Measurements from ENCODE around the gene UGT1A9. TPM values are rescaled to one million over a fixed set of nuclear protein-coding genes. Genes with fewer than 3 reads are reported as not detected.
A peak's percentile ranks its signal among the peaks of the same experiment; 100 is the strongest.

UGT1A9 gene
- total RNA-seq, 1 donor from 2014 or later, result not detected

DNA sequence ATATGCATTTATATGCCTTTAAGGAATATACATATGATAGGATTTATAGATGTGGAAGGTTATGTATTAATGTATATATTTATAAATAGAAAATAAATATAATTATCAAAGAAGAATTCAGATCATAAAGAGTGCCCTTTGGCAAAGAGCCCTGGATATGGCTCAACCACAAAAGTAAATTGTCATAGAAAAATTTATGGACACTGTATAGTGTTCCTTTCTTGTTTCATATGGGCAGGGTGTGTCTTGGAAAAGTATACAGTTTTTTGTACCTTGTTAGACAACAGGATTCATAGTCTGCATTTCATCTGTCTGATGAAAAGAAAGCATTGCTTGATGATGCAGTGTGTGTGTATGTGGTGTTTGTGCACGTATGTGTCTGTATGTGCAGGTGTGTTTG is 12.9 kb downstream of the UGT1A9 start:
- no peak for DNase-seq (ENCODE audit: low read depth)
- Histone ChIP-seq H3K27me3 (ENCODE audit: control insufficient read depth, insufficient read depth, low read length) (no peaks in the 10 kb centered on the region), H3K4me3 (ENCODE audit: low read depth, low read length) (no peak overlapping the region), H3K36me3 (ENCODE audit: control insufficient read depth, insufficient read depth, low read length) (no peaks in the 10 kb centered on the region)
- TF ChIP-seq, protein P1, sequence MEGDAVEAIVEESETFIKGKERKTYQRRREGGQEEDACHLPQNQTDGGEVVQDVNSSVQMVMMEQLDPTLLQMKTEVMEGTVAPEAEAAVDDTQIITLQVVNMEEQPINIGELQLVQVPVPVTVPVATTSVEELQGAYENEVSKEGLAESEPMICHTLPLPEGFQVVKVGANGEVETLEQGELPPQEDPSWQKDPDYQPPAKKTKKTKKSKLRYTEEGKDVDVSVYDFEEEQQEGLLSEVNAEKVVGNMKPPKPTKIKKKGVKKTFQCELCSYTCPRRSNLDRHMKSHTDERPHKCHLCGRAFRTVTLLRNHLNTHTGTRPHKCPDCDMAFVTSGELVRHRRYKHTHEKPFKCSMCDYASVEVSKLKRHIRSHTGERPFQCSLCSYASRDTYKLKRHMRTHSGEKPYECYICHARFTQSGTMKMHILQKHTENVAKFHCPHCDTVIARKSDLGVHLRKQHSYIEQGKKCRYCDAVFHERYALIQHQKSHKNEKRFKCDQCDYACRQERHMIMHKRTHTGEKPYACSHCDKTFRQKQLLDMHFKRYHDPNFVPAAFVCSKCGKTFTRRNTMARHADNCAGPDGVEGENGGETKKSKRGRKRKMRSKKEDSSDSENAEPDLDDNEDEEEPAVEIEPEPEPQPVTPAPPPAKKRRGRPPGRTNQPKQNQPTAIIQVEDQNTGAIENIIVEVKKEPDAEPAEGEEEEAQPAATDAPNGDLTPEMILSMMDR (IDR thresholded peaks at IDR 0.05; ENCODE audit: insufficient read depth, low read length, poor library complexity, severe bottlenecking), result no peak

DNA sequence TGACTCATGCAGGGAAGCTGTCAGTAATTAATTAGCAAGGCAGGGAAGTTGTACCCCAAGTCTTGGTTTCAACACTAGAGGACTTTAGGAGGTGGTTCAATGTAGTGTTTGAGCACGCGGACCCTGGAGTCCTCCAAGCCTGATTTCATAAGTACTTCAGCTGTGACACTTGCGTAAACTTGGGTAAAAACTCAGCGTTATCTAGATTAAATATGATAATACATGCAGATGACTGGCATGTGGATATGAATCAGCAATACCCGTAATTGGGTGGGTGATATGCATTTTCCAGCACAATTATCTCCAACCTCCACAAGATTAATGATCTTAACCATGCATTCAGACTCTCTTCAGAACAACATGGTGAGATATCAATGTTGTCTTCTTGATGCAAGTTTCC is 15.2 kb downstream of the UGT1A9 start:
- Histone ChIP-seq H3K4me3 (ENCODE audit: low read depth, low read length) (no peak overlapping the region), H3K36me3 (ENCODE audit: control insufficient read depth, insufficient read depth, low read length) (no peaks in the 10 kb centered on the region), H3K27me3 (ENCODE audit: control insufficient read depth, insufficient read depth, low read length) (no peaks in the 10 kb centered on the region)
- no peak for DNase-seq (ENCODE audit: low read depth)
- TF ChIP-seq, protein P1 (IDR thresholded peaks at IDR 0.05; ENCODE audit: insufficient read depth, low read length, poor library complexity, severe bottlenecking), result no peak

DNA sequence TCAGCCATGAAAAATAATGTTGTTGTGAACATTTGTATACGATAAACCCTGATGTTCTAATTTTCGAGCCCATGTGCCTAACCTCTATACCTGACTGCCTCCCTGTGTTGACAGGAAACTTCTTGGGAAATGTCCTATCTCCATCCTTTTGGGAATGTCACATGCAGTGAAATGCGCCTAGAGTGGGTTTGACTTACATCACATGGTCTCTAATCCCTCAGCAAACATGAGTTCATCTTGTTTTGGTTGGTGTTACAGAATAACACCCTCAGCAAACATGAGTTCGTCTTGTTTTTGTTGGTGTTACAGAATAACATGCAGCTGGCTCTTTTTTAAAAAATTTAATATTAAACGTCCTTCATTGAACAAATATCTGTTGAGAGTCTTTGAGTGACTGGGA is 16.6 kb downstream of the UGT1A9 start:
- no peak overlapping the region for H3K4me3 ChIP-seq (ENCODE audit: low read depth, low read length)
- no peak for DNase-seq (ENCODE audit: low read depth)
- TF ChIP-seq, protein P1 (IDR thresholded peaks at IDR 0.05; ENCODE audit: insufficient read depth, low read length, poor library complexity, severe bottlenecking), result no peak
- H3K36me3 ChIP-seq (ENCODE audit: control insufficient read depth, insufficient read depth, low read length), result no peaks in the 10 kb centered on the region
- no peaks in the 10 kb centered on the region for H3K27me3 ChIP-seq (ENCODE audit: control insufficient read depth, insufficient read depth, low read length)

DNA sequence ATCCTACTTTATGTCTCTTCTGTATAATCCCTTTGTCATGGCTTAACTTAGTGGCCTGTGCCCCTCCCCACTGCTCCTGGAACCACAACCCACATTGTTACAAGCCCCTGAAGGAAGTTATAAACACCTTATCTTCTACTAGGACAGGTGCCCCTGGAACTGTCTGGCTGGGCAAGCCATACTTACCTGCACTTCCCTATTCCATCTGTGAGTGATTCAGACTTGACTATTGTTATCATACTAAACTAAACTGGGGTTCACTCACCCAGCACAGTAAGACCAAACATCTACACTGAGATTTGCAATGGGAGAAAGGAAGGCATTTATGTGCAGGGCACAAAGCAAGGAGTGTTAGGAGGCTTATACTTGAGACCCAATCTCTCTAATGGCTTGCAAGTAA is 17.3 kb downstream of the UGT1A9 start:
- Histone ChIP-seq H3K4me3 (ENCODE audit: low read depth, low read length) (no peak overlapping the region), H3K36me3 (ENCODE audit: control insufficient read depth, insufficient read depth, low read length) (no peaks in the 10 kb centered on the region), H3K27me3 (ENCODE audit: control insufficient read depth, insufficient read depth, low read length) (no peaks in the 10 kb centered on the region)
- TF ChIP-seq, protein P1 (IDR thresholded peaks at IDR 0.05; ENCODE audit: insufficient read depth, low read length, poor library complexity, severe bottlenecking), result no peak
- no peak for DNase-seq (ENCODE audit: low read depth)

DNA sequence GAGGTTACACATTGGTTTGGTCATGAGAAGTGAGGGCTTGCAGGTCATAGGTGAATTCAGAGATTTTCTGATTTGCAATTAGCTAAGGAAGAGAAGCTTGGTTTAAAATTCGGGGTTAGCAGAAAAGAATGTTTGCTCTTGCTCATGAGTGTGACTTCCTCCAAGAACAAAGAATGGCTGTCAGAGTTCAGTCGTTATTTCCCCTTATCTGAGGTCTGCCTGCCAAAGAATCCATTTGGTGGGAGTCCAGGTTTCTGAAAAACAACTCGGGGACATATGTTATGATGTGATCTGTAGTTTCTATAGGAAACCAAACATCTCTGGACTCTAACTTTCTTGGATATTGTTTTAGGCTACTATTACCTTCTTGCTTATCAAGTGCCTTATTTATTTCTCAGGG is 17.8 kb downstream of the UGT1A9 start:
- no peaks in the 10 kb centered on the region for H3K36me3 ChIP-seq (ENCODE audit: control insufficient read depth, insufficient read depth, low read length)
- H3K27me3 ChIP-seq (ENCODE audit: control insufficient read depth, insufficient read depth, low read length), result no peaks in the 10 kb centered on the region
- DNase-seq (ENCODE audit: low read depth), result no peak
- TF ChIP-seq, protein P1 (IDR thresholded peaks at IDR 0.05; ENCODE audit: insufficient read depth, low read length, poor library complexity, severe bottlenecking), result no peak
- H3K4me3 ChIP-seq (ENCODE audit: low read depth, low read length), result no peak overlapping the region

DNA sequence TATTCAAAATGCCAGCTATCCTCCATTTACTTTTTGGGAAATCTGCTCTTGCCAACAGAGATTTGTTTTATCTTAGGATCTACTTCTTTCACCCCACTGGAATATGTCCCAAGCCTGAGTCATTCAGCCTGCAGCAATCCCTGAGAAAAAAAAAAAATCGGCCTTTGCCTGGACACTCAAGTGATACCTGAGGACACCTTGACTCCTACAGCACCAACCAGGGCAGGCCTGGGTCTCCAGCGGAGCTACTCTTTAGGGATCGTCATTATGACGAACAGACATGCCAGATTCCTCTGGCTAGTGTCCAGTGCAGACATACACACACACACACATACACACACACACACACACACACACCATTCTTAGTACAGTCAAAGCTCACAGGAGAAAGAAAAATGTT is 18.7 kb downstream of the UGT1A9 start:
- TF ChIP-seq, protein P1 (IDR thresholded peaks at IDR 0.05; ENCODE audit: insufficient read depth, low read length, poor library complexity, severe bottlenecking), result no peak
- DNase-seq (ENCODE audit: low read depth), result peak; percentile 23
- no peak overlapping the region for H3K4me3 ChIP-seq (ENCODE audit: low read depth, low read length)
- no peaks in the 10 kb centered on the region for H3K36me3 ChIP-seq (ENCODE audit: control insufficient read depth, insufficient read depth, low read length)
- H3K27me3 ChIP-seq (ENCODE audit: control insufficient read depth, insufficient read depth, low read length), result no peaks in the 10 kb centered on the region

Data from kidney epithelial cell (primary cell).